Prostate gland (tissue), 2 donors: ENCODE results near the gene NIM1K. TPM values are rescaled to one million over a fixed set of nuclear protein-coding genes. Genes with fewer than 3 reads are reported as not detected.
"Not testable (repeated sequence)": the region's sequence is repeated elsewhere in the genome, so short reads cannot be mapped to it uniquely, and the experiment has no call there.

Source experiments
- DNase-seq: peaks from one replicate; pipeline ENCODE4 v3.0.0-alpha.2; 2019; ENCODE audit warnings: low spot score
- H3K27ac ChIP-seq, 2 donors: fragments of 200-600 bp; sonication (generic); 2 replicates each; pipeline ENCODE4 v1.5.1; 2017 to 2019
- H3K27me3 ChIP-seq: fragments of 200-600 bp; sonication (generic); replicated peaks from 2 replicates; pipeline ENCODE4 v1.5.1; 2019; ENCODE audit not compliant: insufficient read depth
- H3K36me3 ChIP-seq, 2 donors: fragments of 200-600 bp; sonication (generic); 1 replicate in 1 of 2; 2 replicates in 1 of 2; pipeline versions ENCODE4 v1.5.1 to v1.8.1; 2017 to 2019
- H3K4me1 ChIP-seq: fragments of 200-600 bp; sonication (generic); replicated peaks from 2 replicates; pipeline ENCODE4 v1.5.1; 2019
- H3K4me3 ChIP-seq, 2 donors: fragments of 200-600 bp; sonication (generic); 2 replicates each; pipeline ENCODE4 v1.5.1; 2017 to 2019
- H3K9me3 ChIP-seq: fragments of 200-600 bp; sonication (generic); 2 replicates; pipeline ENCODE4 v1.5.1; 2017
- POLR2A ChIP-seq: fragments of 450-650 bp; IDR thresholded peaks from one replicate; pipeline ENCODE4 v1.6.1; 2016; ENCODE audit warnings: antibody characterized with exemption, mild to moderate bottlenecking
- POLR2AphosphoS5 ChIP-seq: sonication (generic); formaldehyde crosslinking; IDR thresholded peaks from one replicate; pipeline ENCODE4 v1.6.1; 2017; ENCODE audit warnings: antibody characterized with exemption
- WGBS: methylation state at CpG from one replicate; pipeline ENCODE4 v1.1.5; 2018; 5-methylcytosine and 5-hydroxymethylcytosine counted together
- intact Hi-C: fragments of 100-400 bp; cut with DNase I; formaldehyde crosslinking; loops from one replicate; pipeline ENCODE4 v1.14.2; 2022
- total RNA-seq, 2 donors: library from RNA; depleted of rRNA; stranded (reverse); fragments of >200 nt; gene quantifications; one replicate each; pipeline ENCODE4 v1.1.0, GENCODE V29; 2016
- TF ChIP-seq, protein P1 (sequence below), 4 experiments: fragments of 200-600 bp in 2 of 4; fragments of 450-650 bp in 2 of 4; sonication (generic) in 2 of 4; IDR thresholded peaks; 1 replicate in 3 of 4; 2 replicates in 1 of 4; pipeline ENCODE4 v1.5.1; 2016 to 2019; ENCODE audit warnings: antibody characterized with exemption in 4 of 4, mild to moderate bottlenecking in 2 of 4, moderate library complexity in 2 of 4

Gene NIM1K
- total RNA-seq, 2 donors from 2014 or later = 0.14 TPM; not detected in 1

DNA sequence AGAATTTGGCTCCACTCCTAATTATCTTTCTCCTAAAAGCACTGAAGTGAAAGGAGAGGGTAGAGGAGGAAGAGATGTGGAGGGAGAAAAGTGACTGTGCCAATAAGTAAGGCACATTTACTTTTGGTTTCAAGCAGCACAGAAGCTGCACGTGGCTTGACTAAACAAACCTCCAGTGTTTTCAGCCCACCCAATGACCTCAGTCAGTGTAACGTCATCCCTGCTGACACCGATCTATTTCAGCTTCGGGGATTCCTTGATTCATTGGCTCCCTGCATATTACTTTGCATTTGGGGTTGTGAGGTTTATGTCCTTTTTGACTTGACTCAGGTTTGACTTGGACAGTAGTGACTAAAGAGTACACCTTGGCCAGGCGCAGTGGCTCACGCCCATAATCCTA is 35.6 kb upstream of the NIM1K start:
- Histone ChIP-seq H3K4me1 (no peaks in the 10 kb centered on the region), H3K36me3 (no peaks in the 10 kb centered on the region), H3K9me3 (no peaks in the 10 kb centered on the region), H3K4me3 (no peak overlapping the region), H3K27ac (no peak overlapping the region), H3K27me3 (no peaks in the 10 kb centered on the region)
- no peak for DNase-seq
- intact Hi-C loops = no loop called here
- WGBS = 85% methylated on average over 6 of the region's 6 CpGs
- TF ChIP-seq POLR2AphosphoS5 (no peak), POLR2A (no peak)
- TF ChIP-seq, protein P1, sequence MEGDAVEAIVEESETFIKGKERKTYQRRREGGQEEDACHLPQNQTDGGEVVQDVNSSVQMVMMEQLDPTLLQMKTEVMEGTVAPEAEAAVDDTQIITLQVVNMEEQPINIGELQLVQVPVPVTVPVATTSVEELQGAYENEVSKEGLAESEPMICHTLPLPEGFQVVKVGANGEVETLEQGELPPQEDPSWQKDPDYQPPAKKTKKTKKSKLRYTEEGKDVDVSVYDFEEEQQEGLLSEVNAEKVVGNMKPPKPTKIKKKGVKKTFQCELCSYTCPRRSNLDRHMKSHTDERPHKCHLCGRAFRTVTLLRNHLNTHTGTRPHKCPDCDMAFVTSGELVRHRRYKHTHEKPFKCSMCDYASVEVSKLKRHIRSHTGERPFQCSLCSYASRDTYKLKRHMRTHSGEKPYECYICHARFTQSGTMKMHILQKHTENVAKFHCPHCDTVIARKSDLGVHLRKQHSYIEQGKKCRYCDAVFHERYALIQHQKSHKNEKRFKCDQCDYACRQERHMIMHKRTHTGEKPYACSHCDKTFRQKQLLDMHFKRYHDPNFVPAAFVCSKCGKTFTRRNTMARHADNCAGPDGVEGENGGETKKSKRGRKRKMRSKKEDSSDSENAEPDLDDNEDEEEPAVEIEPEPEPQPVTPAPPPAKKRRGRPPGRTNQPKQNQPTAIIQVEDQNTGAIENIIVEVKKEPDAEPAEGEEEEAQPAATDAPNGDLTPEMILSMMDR (IDR thresholded peaks at IDR 0.05) = no peak

DNA sequence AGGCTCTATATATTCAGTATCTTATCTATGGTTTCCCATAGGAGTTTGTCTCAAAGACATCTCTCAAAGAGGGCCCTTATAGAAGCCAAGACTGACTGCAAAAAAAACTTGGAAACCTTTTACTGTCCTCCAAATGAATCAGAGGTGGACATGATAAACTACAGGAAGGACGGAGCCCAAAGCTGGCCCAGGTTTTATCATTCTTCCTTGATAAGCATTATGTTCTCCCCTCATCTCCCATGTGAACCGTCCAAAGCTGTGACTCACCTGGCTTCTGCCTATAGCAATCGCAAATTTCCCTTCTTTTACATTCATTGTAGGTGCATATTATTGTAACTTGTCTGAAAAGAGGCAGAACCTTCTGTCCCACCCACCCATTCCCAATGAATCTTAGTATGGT is 35.0 kb upstream of the NIM1K start:
- TF ChIP-seq, protein P1 (IDR thresholded peaks at IDR 0.05) = no peak
- TF ChIP-seq POLR2A (no peak), POLR2AphosphoS5 (no peak)
- Histone ChIP-seq H3K4me3 (no peak overlapping the region), H3K4me1 (no peaks in the 10 kb centered on the region), H3K9me3 (no peaks in the 10 kb centered on the region), H3K27ac (no peak overlapping the region), H3K27me3 (no peaks in the 10 kb centered on the region), H3K36me3 (no peaks in the 10 kb centered on the region)
- 97% methylated on average over 3 of the region's 3 CpGs for WGBS
- intact Hi-C loops = no loop called here
- DNase-seq = no peak

DNA sequence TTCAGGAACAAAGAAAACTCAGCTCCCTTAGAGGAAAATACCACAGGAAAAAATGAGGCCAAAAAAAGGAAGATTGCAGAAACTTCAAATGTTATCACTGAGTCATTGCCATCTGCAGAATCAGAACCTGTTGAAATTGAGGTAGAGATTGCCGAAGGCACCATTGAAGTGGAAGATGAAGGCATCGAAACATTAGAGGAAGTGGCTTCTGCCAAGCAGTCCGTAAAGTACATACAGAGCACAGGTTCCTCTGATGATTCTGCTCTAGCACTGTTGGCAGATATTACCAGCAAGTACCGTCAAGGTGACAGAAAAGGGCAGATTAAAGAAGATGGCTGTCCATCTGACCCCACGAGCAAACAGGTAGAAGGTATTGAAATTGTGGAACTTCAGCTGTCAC is 30.8 kb upstream of the NIM1K start:
- H3K4me1 ChIP-seq = no peaks in the 10 kb centered on the region
- no peak for DNase-seq
- WGBS = 62% methylated on average over 5 of the region's 5 CpGs
- TF ChIP-seq, protein P1 (IDR thresholded peaks at IDR 0.05) = no peak
- TF ChIP-seq POLR2AphosphoS5 (no peak), POLR2A (no peak)
- intact Hi-C loops = no loop called here
- H3K4me3 ChIP-seq = no peak overlapping the region
- H3K27me3 ChIP-seq = no peaks in the 10 kb centered on the region
- H3K27ac ChIP-seq = no peak overlapping the region
- no peaks in the 10 kb centered on the region for H3K9me3 ChIP-seq
- H3K36me3 ChIP-seq = no peaks in the 10 kb centered on the region

DNA sequence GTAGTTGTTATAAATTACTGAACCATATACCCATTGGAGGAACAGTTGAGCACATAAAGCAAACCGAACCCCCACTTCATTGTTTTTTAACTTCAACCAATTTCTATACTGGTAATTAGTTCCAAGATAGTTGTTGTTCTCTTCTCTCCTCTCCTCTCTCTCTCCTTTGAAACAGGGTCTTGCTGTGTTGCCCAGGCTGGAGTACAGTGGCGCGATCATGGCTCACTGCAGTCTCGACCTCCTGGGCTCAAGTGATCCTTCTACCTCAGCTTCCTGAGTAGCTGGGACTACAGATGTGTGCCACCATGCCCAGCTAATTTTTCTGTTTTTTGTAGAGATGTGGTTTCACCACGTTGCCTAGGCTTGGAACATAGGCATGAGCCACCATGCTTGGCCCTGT is 27.2 kb upstream of the NIM1K start:
- H3K4me3 ChIP-seq, H3K27me3 ChIP-seq, H3K27ac ChIP-seq, intact Hi-C loops, H3K36me3 ChIP-seq, H3K9me3 ChIP-seq, DNase-seq, H3K4me1 ChIP-seq: not testable (repeated sequence)
- WGBS = 88% methylated on average over 5 of the region's 5 CpGs

DNA sequence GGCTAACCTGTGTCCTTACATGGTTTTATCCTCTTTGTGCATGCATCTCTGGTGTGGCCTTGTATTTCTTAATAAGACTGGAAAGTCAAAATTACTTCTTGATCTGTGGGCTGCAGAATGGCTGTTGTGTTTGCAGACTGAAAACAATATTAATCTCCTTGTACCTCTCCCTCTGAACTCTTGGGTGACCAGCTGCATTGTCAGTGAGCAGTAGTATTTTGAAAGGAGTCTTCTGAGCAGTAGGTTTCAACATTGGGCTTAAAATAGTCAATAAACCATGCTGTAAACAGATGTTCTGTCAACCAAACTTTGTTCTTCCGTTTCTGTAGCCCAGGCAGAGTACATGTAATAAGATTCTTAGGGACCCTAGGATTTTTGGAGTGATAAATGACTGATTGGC is 26.7 kb upstream of the NIM1K start:
- no peak overlapping the region for H3K27ac ChIP-seq
- no peaks in the 10 kb centered on the region for H3K9me3 ChIP-seq
- WGBS = 79% methylated on average over 1 of the region's 1 CpG
- intact Hi-C loops = no loop called here
- no peak for DNase-seq
- H3K36me3 ChIP-seq = no peaks in the 10 kb centered on the region
- H3K4me1 ChIP-seq = no peaks in the 10 kb centered on the region
- no peak overlapping the region for H3K4me3 ChIP-seq
- H3K27me3 ChIP-seq = no peaks in the 10 kb centered on the region
- TF ChIP-seq POLR2A (no peak), POLR2AphosphoS5 (no peak)
- TF ChIP-seq, protein P1 (IDR thresholded peaks at IDR 0.05) = no peak
